Caki2 (cell line): ENCODE measurements around the gene HSPB7. TPM values are rescaled to one million over a fixed set of nuclear protein-coding genes. Genes with fewer than 3 reads are reported as not detected.

ENCODE experiments used
- DNase-seq: peaks from one replicate; pipeline ENCODE4 v3.0.0-alpha.2; 2015; ENCODE audit warnings: low read depth
- in situ Hi-C: cut with HindIII; loops from 2 replicates; pipeline ENCODE4 v1.10.0; 2016; ENCODE audit warnings: low sequenced_read_pairs, low pct_unique_long_range_greater_than_20kb, mixed read lengths
- total RNA-seq: library from RNA; depleted of rRNA; stranded (reverse); fragments of >200 nt; shearing (Covaris generic); gene quantifications from 2 replicates; pipeline ENCODE4 v1.2.3, GENCODE V29; 2014; ENCODE audit warnings: low replicate concordance; rRNA removed

The HSPB7 gene
- total RNA-seq, 1 experiment from 2014 or later, result not detected

- no peak for DNase-seq
- in situ Hi-C loops, result no loop called here
Measured at GRCh38 chr1:15968172-15968571, 49.7 kb downstream of the HSPB7 start.

GRCh38 chr1:15966956-15967344 is 50.9 kb downstream of the HSPB7 start:
- DNase-seq, result no peak
- in situ Hi-C loops, result no loop called here

- in situ Hi-C loops, result no loop called here
- no peak for DNase-seq
Measured at GRCh38 chr1:15966081-15966955, 51.5 kb downstream of the HSPB7 start.

- DNase-seq, result no peak
Measured at GRCh38 chr1:15965228-15965767, 52.5 kb downstream of the HSPB7 start.

More at GRCh38 chr1:15965228-15965767, 52.5 kb downstream of the HSPB7 start:
- in situ Hi-C loops, result no loop called here

Other genes with a start within 250 kb of the HSPB7 start
- gene UQCRHL, start 210.4 kb downstream of the HSPB7 start, total RNA-seq, result 4.0 and 5.1 TPM in 2 replicates
- gene SPEN, start 170.3 kb downstream of the HSPB7 start, total RNA-seq, result 6.9 and 9.3 TPM in 2 replicates
- 20.5 and 26.5 TPM in 2 replicates for gene ZBTB17, start 41.9 kb downstream of the HSPB7 start, total RNA-seq
- gene SRARP, start 13.8 kb downstream of the HSPB7 start, total RNA-seq, result not detected in 2 replicates
- gene CLCNKA, start 4.0 kb upstream of the HSPB7 start, total RNA-seq, result not detected in 2 replicates
- gene CLCNKB, start 25.7 kb upstream of the HSPB7 start, total RNA-seq, result not detected in 2 replicates
- 2.1 and 2.4 TPM in 2 replicates for gene FAM131C, start 55.6 kb upstream of the HSPB7 start, total RNA-seq
- 64.0 and 81.3 TPM in 2 replicates for gene EPHA2, start 138.0 kb upstream of the HSPB7 start, total RNA-seq
- 26.2 and 26.4 TPM in 2 replicates for gene ARHGEF19, start 194.6 kb upstream of the HSPB7 start, total RNA-seq
- gene CPLANE2, start 219.1 kb upstream of the HSPB7 start, total RNA-seq, result 6.4 and 7.3 TPM in 2 replicates